ENCODE results near the gene SLC52A1.
"Not testable (repeated sequence)": the region's sequence is repeated elsewhere in the genome, so short reads cannot be mapped to it uniquely, and the experiment has no call there.

Gene SLC52A1

DNA sequence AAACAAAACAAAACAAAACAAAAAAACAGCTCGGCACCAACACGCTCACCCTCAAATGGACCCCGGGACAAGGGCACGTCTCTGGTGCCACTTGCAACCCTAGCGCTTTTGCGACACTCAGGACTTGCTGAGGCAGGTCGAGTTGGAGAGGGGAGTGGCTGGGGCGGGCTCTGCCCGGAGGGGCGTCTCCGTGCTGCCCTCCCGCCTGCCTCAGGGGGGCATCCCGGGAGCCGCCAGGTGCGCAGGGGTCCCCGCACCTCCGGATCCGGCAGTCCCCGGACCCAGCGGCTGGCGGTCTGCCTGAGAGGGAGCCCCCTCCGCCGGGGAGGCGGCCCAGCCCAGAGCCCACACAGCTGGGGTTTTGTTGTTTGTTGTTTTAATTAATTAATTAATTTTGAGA, at the start of gene SLC52A1:
Gene SLC52A1, minus strand, starts transcription at position 112 of the 400 bp plus-strand sequence. CDS start 820 bp downstream, outside the sequence.
- Histone ChIP-seq H3K9me3 (ENCODE audit: control insufficient read depth in 5 of 5, low read length in 5 of 5) (no peaks in the 10 kb centered on the region), H3K27me3 (ENCODE audit: control insufficient read depth in 5 of 5, insufficient read depth in 4 of 5, low read length in 5 of 5) (peaks cover 0 to 6% (median 3%) of the 10 kb centered on the region in 5 donors), H3K4me3 (ENCODE audit: low read depth in 1 of 5, low read length in 5 of 5) (peak within 1 kb of the TSS in 3 of 5 donors; percentile 17 to 34 (median 23)), H3K36me3 (ENCODE audit: control insufficient read depth in 5 of 5, insufficient read depth in 5 of 5, low read length in 5 of 5) (no peaks in the 10 kb centered on the region), H3K4me1 (ENCODE audit: control insufficient read depth in 5 of 5, insufficient read depth in 5 of 5, low read length in 5 of 5) (peaks cover 0 to 19% (median 14%) of the 10 kb centered on the region in 5 donors), H3K9ac (ENCODE audit: low read length in 5 of 5) (peak within 1 kb of the TSS in 1 of 5 donors; percentile 41), H3K27ac (ENCODE audit: low read depth, low read length) (no peak within 1 kb of the TSS)

GRCh38 chr17:5080591-5080990, 45.4 kb upstream of the SLC52A1 start:
- no peak overlapping the region for H3K9ac ChIP-seq (ENCODE audit: low read length in 5 of 5)
- H3K27ac ChIP-seq (ENCODE audit: low read depth, low read length), result no peak overlapping the region
- H3K36me3 ChIP-seq (ENCODE audit: control insufficient read depth in 5 of 5, insufficient read depth in 5 of 5, low read length in 5 of 5), result peaks cover 0 to 6% (median 5%) of the 10 kb centered on the region in 5 donors
- peaks cover under 1 to 18% (median 11%) of the 10 kb centered on the region in 5 donors for H3K9me3 ChIP-seq (ENCODE audit: control insufficient read depth in 5 of 5, low read length in 5 of 5)
- peaks cover 2 to 20% (median 19%) of the 10 kb centered on the region in 5 donors for H3K4me1 ChIP-seq (ENCODE audit: control insufficient read depth in 5 of 5, insufficient read depth in 5 of 5, low read length in 5 of 5)
- peaks cover 0 to 2% (median 0%) of the 10 kb centered on the region in 5 donors for H3K27me3 ChIP-seq (ENCODE audit: control insufficient read depth in 5 of 5, insufficient read depth in 4 of 5, low read length in 5 of 5)
- H3K4me3 ChIP-seq (ENCODE audit: low read depth in 1 of 5, low read length in 5 of 5), result no peak overlapping the region

DNA sequence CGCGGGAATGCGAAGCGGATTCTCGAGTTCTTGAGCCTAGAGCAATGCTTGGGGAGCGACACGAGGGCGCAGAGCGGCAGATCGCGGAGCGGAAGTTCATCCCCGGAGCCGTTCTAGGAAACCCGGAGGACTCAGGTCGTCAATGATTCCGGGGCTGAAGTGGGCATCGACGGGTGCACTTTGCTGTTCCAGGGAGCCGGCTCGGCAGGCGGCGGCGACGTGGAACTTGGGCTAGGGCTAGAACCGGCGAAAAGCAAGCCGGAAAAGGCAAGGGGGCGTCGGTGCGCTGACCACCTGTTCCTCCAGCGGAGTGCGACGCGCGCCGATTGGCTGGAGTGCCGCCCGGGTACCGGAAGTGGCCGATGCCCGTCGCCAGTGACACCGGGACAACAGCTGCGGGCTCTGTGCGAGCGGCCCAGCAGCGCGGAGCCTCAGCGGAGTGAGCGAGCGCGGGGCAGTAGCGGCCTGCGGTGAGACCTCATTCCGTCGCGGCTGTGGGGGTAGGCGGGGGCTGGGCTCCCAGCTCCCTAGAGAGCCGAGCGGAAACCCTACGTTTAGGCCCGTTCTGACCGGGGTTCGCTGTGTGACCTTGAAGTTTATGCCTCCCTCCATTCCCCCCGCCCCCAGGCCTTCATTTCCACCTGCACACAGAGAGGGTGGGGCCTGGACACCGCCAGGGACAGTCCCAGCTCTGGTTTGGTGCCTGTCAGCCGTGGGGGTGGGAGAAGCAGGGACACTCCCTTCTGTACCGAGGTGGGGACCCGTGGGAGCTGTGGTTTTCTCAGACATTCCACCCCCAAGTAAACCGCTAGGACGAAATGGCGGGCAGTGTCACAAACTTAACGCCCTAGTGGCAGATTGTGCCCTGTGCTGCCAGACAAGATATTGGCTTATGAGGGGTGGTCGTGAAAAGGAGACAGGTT, 43.1 kb upstream of the SLC52A1 start, which contains the start of gene ZFP3:
Gene ZFP3, plus strand, starts transcription at position 362 of the 923 bp plus-strand sequence. CDS start 13,038 bp downstream, outside the sequence.
- Histone ChIP-seq H3K9ac (ENCODE audit: low read length in 5 of 5) (peak within 1 kb of the TSS; percentile 72 to 93 (median 82)), H3K36me3 (ENCODE audit: control insufficient read depth in 5 of 5, insufficient read depth in 5 of 5, low read length in 5 of 5) (peaks cover 0 to 6% (median 5%) of the 10 kb centered on the region in 5 donors), H3K27ac (ENCODE audit: low read depth, low read length) (peak within 1 kb of the TSS; percentile 63), H3K4me3 (ENCODE audit: low read depth in 1 of 5, low read length in 5 of 5) (peak within 1 kb of the TSS; percentile 61 to 94 (median 92)), H3K27me3 (ENCODE audit: control insufficient read depth in 5 of 5, insufficient read depth in 4 of 5, low read length in 5 of 5) (peaks cover 0 to 3% (median 0%) of the 10 kb centered on the region in 5 donors), H3K4me1 (ENCODE audit: control insufficient read depth in 5 of 5, insufficient read depth in 5 of 5, low read length in 5 of 5) (peaks cover 2 to 20% (median 19%) of the 10 kb centered on the region in 5 donors), H3K9me3 (ENCODE audit: control insufficient read depth in 5 of 5, low read length in 5 of 5) (peaks cover 0 to 6% (median 2%) of the 10 kb centered on the region in 5 donors)

- H3K4me3 ChIP-seq (ENCODE audit: low read depth in 1 of 5, low read length in 5 of 5), result peak overlapping the region; percentile 61 to 94 (median 92)
- H3K27ac ChIP-seq (ENCODE audit: low read depth, low read length), result peak overlapping the region; percentile 63
Measured at GRCh38 chr17:5077781-5078105, 42.5 kb upstream of the SLC52A1 start.

GRCh38 chr17:5077275-5077674, 42.0 kb upstream of the SLC52A1 start:
- Histone ChIP-seq H3K27ac (ENCODE audit: low read depth, low read length) (peak overlapping the region; percentile 63), H3K4me1 (ENCODE audit: control insufficient read depth in 5 of 5, insufficient read depth in 5 of 5, low read length in 5 of 5) (peaks cover 2 to 20% (median 19%) of the 10 kb centered on the region in 5 donors), H3K9ac (ENCODE audit: low read length in 5 of 5) (peak overlapping the region in 1 of 5 donors; percentile 82), H3K4me3 (ENCODE audit: low read depth in 1 of 5, low read length in 5 of 5) (peak overlapping the region; percentile 61 to 94 (median 92))
- not testable (repeated sequence) for H3K27me3 ChIP-seq (ENCODE audit: control insufficient read depth in 5 of 5, insufficient read depth in 4 of 5, low read length in 5 of 5); H3K36me3 ChIP-seq (ENCODE audit: control insufficient read depth in 5 of 5, insufficient read depth in 5 of 5, low read length in 5 of 5); H3K9me3 ChIP-seq (ENCODE audit: control insufficient read depth in 5 of 5, low read length in 5 of 5)

More at GRCh38 chr17:5077781-5078105, 42.5 kb upstream of the SLC52A1 start:
- peaks cover 2 to 20% (median 19%) of the 10 kb centered on the region in 5 donors for H3K4me1 ChIP-seq (ENCODE audit: control insufficient read depth in 5 of 5, insufficient read depth in 5 of 5, low read length in 5 of 5)
- peaks cover 0 to 6% (median 5%) of the 10 kb centered on the region in 5 donors for H3K36me3 ChIP-seq (ENCODE audit: control insufficient read depth in 5 of 5, insufficient read depth in 5 of 5, low read length in 5 of 5)
- H3K9ac ChIP-seq (ENCODE audit: low read length in 5 of 5), result peak overlapping the region; percentile 72 to 93 (median 82)
- peaks cover 0 to under 1% (median 0%) of the 10 kb centered on the region in 5 donors for H3K9me3 ChIP-seq (ENCODE audit: control insufficient read depth in 5 of 5, low read length in 5 of 5)
- H3K27me3 ChIP-seq (ENCODE audit: control insufficient read depth in 5 of 5, insufficient read depth in 4 of 5, low read length in 5 of 5), result peaks cover 0 to 3% (median 0%) of the 10 kb centered on the region in 5 donors

- H3K4me3 ChIP-seq (ENCODE audit: low read depth in 1 of 5, low read length in 5 of 5); H3K27me3 ChIP-seq (ENCODE audit: control insufficient read depth in 5 of 5, insufficient read depth in 4 of 5, low read length in 5 of 5); H3K27ac ChIP-seq (ENCODE audit: low read depth, low read length); H3K9me3 ChIP-seq (ENCODE audit: control insufficient read depth in 5 of 5, low read length in 5 of 5); H3K9ac ChIP-seq (ENCODE audit: low read length in 5 of 5); H3K36me3 ChIP-seq (ENCODE audit: control insufficient read depth in 5 of 5, insufficient read depth in 5 of 5, low read length in 5 of 5): not testable (repeated sequence)
- peaks cover 2 to 20% (median 19%) of the 10 kb centered on the region in 5 donors for H3K4me1 ChIP-seq (ENCODE audit: control insufficient read depth in 5 of 5, insufficient read depth in 5 of 5, low read length in 5 of 5)
Measured at GRCh38 chr17:5075472-5075871, 40.2 kb upstream of the SLC52A1 start.

GRCh38 chr17:5069724-5070123, 34.5 kb upstream of the SLC52A1 start:
- H3K27ac ChIP-seq (ENCODE audit: low read depth, low read length), result no peak overlapping the region
- H3K4me1 ChIP-seq (ENCODE audit: control insufficient read depth in 5 of 5, insufficient read depth in 5 of 5, low read length in 5 of 5), result no peaks in the 10 kb centered on the region
- H3K4me3 ChIP-seq (ENCODE audit: low read depth in 1 of 5, low read length in 5 of 5), result no peak overlapping the region
- H3K9ac ChIP-seq (ENCODE audit: low read length in 5 of 5), result no peak overlapping the region
- H3K9me3 ChIP-seq (ENCODE audit: control insufficient read depth in 5 of 5, low read length in 5 of 5), result no peaks in the 10 kb centered on the region
- H3K36me3 ChIP-seq (ENCODE audit: control insufficient read depth in 5 of 5, insufficient read depth in 5 of 5, low read length in 5 of 5), result no peaks in the 10 kb centered on the region
- H3K27me3 ChIP-seq (ENCODE audit: control insufficient read depth in 5 of 5, insufficient read depth in 4 of 5, low read length in 5 of 5), result peaks cover 0 to 8% (median 0%) of the 10 kb centered on the region in 5 donors

DNA sequence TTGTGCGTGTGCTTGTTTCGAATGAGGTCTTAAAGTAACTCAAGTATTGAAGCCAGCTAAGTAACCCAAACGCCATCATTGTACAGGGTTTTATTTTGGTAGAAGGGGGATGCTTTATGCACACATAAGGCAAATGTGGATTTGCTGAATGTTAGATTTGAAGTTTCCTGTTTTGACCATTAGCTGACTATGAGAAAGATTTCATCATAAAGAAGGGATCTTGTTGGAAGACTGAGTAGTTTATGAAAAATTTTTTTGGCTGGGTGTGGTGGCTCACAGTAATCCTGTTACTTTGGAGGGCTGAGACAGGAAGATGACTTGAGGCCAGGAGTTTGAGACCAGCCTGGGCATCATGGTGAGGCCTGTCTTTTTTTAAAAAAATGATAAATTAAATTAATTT, 33.0 kb upstream of the SLC52A1 start:
- Histone ChIP-seq H3K27ac (ENCODE audit: low read depth, low read length) (no peak overlapping the region), H3K9me3 (ENCODE audit: control insufficient read depth in 5 of 5, low read length in 5 of 5) (no peaks in the 10 kb centered on the region), H3K9ac (ENCODE audit: low read length in 5 of 5) (no peak overlapping the region)

GRCh38 chr17:5065227-5065744, 30.1 kb upstream of the SLC52A1 start:
- H3K36me3 ChIP-seq (ENCODE audit: control insufficient read depth in 5 of 5, insufficient read depth in 5 of 5, low read length in 5 of 5), result no peaks in the 10 kb centered on the region
- H3K9me3 ChIP-seq (ENCODE audit: control insufficient read depth in 5 of 5, low read length in 5 of 5), result no peaks in the 10 kb centered on the region
- no peak overlapping the region for H3K4me3 ChIP-seq (ENCODE audit: low read depth in 1 of 5, low read length in 5 of 5)
- no peaks in the 10 kb centered on the region for H3K4me1 ChIP-seq (ENCODE audit: control insufficient read depth in 5 of 5, insufficient read depth in 5 of 5, low read length in 5 of 5)
- H3K27me3 ChIP-seq (ENCODE audit: control insufficient read depth in 5 of 5, insufficient read depth in 4 of 5, low read length in 5 of 5), result no peaks in the 10 kb centered on the region
- H3K9ac ChIP-seq (ENCODE audit: low read length in 5 of 5), result no peak overlapping the region
- no peak overlapping the region for H3K27ac ChIP-seq (ENCODE audit: low read depth, low read length)

More for the DNA sequence above, 33.0 kb upstream of the SLC52A1 start:
- Histone ChIP-seq H3K27me3 (ENCODE audit: control insufficient read depth in 5 of 5, insufficient read depth in 4 of 5, low read length in 5 of 5) (peaks cover 0 to 8% (median 0%) of the 10 kb centered on the region in 5 donors), H3K4me1 (ENCODE audit: control insufficient read depth in 5 of 5, insufficient read depth in 5 of 5, low read length in 5 of 5) (no peaks in the 10 kb centered on the region), H3K36me3 (ENCODE audit: control insufficient read depth in 5 of 5, insufficient read depth in 5 of 5, low read length in 5 of 5) (no peaks in the 10 kb centered on the region), H3K4me3 (ENCODE audit: low read depth in 1 of 5, low read length in 5 of 5) (no peak overlapping the region)

DNA sequence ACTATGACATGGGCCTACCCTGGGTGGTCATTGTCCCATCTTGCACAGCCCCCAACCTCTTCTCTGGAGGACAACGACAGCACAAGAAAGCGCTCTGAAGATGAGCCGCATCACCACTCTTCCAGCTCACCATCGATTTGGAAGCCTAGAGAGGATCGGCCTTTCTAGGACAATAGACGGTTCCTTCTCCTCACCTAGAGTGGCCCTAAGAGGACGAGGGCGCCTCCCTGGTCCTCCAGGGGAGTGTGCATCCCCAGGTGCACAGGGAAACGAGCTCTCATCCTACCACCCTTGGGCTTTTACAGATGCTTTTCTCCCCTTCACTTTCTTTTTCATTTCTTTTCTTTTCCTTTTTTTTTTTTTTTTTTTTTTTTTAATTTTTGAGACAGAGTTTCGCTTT, 20.3 kb upstream of the SLC52A1 start:
- peaks cover 0 to 1% (median 1%) of the 10 kb centered on the region in 5 donors for H3K4me1 ChIP-seq (ENCODE audit: control insufficient read depth in 5 of 5, insufficient read depth in 5 of 5, low read length in 5 of 5)
- H3K4me3 ChIP-seq (ENCODE audit: low read depth in 1 of 5, low read length in 5 of 5), result no peak overlapping the region
- H3K36me3 ChIP-seq (ENCODE audit: control insufficient read depth in 5 of 5, insufficient read depth in 5 of 5, low read length in 5 of 5), result no peaks in the 10 kb centered on the region
- H3K9me3 ChIP-seq (ENCODE audit: control insufficient read depth in 5 of 5, low read length in 5 of 5), result no peaks in the 10 kb centered on the region
- no peak overlapping the region for H3K27ac ChIP-seq (ENCODE audit: low read depth, low read length)
- no peak overlapping the region for H3K9ac ChIP-seq (ENCODE audit: low read length in 5 of 5)
- no peaks in the 10 kb centered on the region for H3K27me3 ChIP-seq (ENCODE audit: control insufficient read depth in 5 of 5, insufficient read depth in 4 of 5, low read length in 5 of 5)
